CD4-positive, alpha-beta T cell treated with Interleukin-1 beta for 1 hour (primary cell): Measurements from ENCODE around the gene RPH3AL.
"Not testable (repeated sequence)": the region's sequence is repeated elsewhere in the genome, so short reads cannot be mapped to it uniquely, and the experiment has no call there.

Source experiments
- DNase-seq, 2 donors: peaks; one replicate each; pipeline ENCODE4 v3.0.0-alpha.2; 2020 to 2022

Gene RPH3AL

DNA sequence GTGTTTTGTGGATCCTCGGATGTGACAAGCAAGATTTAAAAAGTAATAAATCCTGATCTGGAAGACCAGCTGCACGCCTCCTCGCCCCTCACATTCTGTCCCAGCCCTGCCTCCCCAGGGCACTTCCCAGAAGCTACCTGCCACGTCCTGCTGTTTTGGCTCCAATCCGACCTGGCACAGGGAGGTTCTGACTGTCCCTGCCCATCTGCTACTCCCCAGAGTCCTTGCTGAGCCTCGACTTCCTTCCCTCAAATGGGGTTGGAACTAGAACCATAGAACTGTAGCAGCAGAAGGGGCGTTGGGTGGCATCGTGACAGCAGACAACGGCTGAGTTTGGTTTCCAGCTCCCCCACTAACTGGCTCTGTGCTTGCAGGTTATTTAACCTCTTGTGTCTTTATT lies 71.7 kb downstream of the RPH3AL start:
- DNase-seq, result no peak

GRCh38 chr17:280216-280615 lies 72.4 kb downstream of the RPH3AL start:
- DNase-seq, result no peak

GRCh38 chr17:279776-280175 lies 72.8 kb downstream of the RPH3AL start:
- DNase-seq, result no peak

DNA sequence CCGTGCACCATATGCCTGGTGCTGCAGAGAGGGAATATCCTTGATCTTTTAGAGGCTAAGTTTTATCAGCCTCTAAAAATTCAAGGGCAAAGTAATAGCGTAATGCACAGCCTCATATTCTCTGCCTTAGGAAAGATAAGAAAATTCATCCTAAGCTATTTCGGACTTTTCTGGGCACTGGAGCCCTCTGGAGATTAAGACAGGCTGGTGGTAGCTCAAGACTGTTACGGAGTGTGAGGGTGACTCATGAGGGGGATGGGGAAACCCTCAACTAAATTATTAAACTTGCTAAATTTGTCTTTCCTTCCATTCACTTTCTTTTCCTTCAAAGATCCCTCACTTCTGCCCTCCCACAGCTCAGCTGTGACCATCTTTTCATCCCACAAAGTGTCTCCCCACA lies 73.3 kb downstream of the RPH3AL start:
- no peak for DNase-seq

DNA sequence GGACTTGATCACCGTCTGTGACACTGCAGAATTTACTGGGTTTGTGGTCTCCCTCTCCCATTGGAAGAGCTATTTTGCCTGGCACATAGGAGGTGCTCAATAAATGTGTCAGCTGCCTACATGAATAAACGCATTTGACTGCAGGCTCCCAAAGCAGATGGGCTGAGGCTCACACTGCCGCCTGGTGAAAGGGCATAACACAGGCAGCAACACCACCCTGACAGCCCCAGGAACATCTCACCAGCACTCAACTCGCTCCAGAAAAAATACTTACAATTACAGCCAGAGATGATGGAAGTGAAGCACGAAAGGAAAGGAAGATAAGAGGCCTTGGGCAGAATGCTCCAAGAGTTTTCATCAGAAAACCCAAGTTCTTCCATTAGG lies 73.9 kb downstream of the RPH3AL start:
- no peak for DNase-seq

DNA sequence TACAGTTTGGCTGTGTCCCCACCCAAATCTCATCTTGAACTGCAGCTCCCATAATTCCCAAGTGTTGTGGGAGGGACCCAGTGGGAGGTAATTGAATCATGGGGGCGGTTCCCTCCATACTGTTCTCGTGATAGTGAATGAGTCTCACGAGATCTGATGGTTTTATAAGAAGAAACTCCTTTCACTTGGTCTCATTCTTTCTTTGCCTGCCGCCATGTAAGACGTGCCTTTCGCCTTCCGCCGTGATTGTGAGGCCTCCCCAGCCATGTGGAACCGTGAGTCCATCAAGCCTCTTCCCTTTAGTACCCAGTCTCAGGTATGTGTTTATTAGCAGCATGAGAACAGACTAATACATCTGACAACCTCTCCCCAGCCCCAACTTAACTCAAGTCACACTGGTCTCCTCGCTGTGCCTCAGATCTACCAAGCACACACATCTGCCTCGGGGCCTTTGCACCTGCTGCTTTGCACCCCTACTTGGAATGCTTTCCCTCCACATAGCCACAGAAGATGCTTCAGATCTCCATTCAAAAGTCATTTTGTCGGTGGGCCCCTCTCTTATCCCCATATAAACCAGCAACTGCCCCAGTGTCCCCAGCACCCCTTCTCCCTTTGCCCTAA lies 74.4 kb downstream of the RPH3AL start:
- no peak for DNase-seq

GRCh38 chr17:274902-275301 lies 77.7 kb downstream of the RPH3AL start:
- no peak for DNase-seq

- no peak for DNase-seq
Observed at GRCh38 chr17:273981-274832, 78.4 kb downstream of the RPH3AL start.

DNA sequence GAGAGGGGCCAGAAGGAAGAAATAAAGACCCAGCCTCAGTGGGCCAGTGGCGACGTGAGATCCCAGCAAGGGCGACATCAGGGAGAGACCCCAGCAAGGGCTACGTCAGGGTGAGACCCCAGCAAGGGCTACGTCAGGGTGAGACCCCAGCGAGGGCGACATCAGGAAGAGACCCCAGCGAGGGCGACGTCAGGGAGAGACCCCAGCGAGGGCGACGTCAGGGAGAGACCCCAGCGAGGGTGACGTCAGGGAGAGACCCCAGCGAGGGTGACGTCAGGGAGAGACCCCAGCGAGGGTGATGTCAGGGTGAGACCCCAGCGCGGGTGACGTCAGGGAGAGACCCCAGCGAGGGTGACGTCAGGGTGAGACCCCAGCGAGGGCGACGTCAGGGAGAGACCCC lies 79.8 kb downstream of the RPH3AL start:
- DNase-seq, result not testable (repeated sequence)

- not testable (repeated sequence) for DNase-seq
Observed at GRCh38 chr17:271928-272623, 80.5 kb downstream of the RPH3AL start.

GRCh38 chr17:269616-270514 lies 82.7 kb downstream of the RPH3AL start:
- DNase-seq, result no peak

DNA sequence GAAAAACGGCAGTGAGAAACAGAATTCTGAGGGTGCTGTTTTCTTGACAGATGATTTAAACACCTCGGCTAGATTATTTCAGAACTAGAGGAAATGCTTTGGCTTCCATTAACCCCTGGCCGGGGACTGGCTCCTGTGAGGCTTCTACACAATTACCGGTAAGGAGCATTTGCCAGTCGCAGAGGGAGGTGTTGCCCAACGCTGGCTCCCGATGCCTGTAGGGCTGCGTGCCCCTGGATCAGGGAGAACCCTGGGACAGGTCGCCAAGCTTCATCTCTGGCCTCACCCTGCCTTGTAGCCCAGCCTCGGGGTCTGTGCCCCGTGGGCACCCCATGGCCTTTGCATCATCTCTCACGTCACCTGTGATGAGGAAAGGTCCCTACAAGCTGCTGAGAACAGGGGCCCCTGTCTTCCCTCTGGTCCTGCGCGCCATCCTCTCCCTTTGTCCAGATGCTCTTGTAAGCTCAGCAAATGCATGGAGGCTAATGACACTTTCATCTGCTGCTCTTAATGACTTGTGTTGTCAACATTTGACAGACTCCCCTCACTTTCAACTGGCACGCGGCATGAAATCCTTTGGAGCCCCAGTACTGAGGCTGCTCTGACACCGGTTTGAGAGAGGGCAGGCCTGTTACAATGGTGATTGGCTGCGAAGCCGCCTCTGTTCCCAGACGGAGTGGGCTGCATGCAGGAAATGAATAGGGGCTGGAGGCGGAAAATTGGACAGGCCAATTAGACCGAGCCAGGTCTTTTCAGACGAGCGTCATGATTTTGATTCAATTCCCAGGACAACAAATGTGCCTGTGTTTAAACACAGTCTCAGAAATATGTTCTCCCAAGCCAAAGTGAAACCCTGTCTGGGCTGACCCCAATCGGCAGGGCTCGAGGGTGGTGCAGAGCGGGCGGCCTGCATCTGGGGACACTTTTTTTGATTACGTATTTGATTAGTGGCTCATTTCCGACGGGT lies 85.6 kb downstream of the RPH3AL start:
- DNase-seq, result no peak

DNA sequence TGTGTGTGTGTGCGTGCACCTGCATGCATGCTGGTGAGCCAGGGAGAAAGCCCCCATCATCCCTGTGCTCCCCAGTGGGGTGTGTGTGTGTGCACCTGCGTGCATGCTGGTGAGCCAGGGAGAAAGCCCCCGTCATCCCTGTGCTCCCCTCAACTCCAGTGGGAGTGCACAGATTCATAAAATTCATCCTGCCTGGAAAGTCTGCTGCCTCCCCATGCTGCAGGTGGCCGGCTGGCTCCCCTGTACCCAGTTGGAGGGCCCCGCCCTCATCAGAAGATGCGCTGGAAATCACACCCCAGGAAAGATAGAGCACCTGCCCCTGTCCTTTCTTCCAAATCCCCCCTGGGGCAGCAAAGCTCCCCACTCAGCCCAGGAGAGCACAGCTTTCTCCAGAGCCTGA lies 86.4 kb downstream of the RPH3AL start:
- DNase-seq, result no peak

- no peak for DNase-seq
Observed at GRCh38 chr17:265718-266117, 86.9 kb downstream of the RPH3AL start.

DNA sequence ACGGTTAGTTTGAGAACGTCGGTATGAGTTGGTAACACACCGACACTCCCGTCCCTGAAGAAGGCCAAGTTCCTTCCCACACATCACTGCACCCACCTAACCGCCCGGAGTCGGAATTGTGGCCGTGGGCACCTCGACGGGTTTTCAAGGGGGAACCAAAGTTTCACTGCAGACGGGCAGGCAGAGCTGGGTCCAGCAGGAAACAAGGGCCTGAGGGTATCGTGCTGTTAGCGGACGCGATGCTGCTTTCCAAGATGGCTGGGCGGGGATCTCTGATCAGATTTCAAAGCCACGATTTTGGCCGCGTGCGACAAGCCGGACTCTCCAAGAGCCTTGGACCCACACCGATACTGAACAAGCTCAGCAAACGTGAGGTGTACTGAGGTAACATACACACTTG lies 88.8 kb downstream of the RPH3AL start:
- DNase-seq, result no peak

DNA sequence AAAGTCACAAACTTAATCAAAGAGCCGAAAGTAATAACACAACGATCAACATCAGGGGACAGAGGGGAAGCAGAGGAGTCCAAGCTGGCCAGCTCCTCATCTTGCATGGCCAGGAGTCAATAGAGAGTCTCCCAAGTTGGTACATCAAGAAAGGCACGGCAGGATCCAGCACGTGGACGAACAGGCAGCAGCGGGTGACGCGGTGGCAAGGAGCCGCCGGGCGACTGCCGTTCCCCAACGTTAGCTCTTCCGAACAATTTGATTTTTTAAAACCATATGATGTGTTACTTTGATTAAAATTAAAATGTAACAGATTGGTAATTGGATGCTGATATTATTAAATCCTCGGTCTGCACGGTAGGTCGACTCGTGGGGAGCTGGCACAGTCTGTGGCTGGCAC lies 89.3 kb downstream of the RPH3AL start:
- no peak for DNase-seq

DNA sequence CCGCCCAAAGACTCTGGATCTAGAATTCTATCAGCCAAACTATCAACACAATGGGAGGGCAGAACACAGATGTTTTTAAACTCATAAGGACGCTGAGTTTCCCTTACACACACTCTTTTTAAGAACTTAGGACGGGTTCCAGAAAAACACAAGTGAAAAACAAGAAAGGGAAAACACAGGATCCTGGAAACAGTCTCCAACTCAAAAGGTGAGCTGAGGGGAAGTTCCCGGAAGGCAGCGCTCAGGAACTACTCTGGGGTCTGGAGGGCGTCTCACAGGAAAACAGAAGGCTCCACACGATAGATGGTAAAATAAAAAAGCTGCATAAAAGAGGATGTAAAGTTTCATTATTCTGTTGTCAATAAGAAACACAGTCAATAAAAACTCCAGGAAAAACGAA lies 91.0 kb downstream of the RPH3AL start:
- DNase-seq, result no peak

- DNase-seq, result no peak
Observed at GRCh38 chr17:260944-261343, 91.7 kb downstream of the RPH3AL start.

DNA sequence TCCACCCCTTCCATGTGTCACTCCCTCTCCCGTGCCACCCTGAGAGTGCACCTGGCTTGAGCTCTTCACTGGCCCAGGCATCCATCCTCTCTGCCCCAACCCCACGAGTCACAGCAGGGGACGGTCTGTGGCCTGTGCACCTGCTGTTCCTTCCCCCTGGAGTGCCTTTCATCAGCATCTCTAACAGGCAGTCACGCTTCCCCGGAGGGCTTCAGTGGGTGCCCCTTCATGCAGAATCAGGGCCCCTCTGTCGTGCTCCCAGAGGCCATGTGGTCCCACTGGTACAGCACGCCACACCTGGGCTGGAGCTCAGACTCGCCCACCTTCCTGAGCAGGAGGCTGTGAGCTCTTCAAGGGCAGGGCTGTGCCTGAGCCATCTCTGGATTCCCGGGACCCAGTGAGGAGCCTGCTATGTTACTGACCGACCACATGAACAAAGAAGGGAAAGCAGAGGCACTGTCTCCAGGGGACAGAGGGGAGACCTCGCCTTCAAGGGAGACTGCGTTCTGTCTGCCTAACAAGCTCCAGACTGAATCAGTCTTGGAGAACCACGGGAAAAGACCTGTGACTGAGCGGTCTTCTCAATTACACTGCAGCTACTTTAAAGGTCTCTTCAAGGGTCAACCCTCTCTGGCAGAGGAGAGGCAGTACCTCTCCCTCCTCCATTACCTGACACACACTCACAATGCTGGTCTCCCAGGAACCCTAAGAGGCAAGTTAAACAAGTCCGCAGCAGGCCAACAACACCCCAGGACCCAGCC lies 92.4 kb downstream of the RPH3AL start:
- DNase-seq, result no peak

GRCh38 chr17:259341-259976 lies 93.1 kb downstream of the RPH3AL start:
- no peak for DNase-seq
